Effector memory CD8-positive, alpha-beta T cell (primary cell): ENCODE results near the gene DUS1L.

ENCODE experiments used
- ATAC-seq: fragments of 150-1000 bp; cut with Tn5 transposase; replicated peaks from 2 replicates; pipeline ENCODE4 v1.10.0; 2021; ENCODE audit warnings: mild to moderate bottlenecking, moderate library complexity
- DNase-seq, 3 experiments: peaks; one replicate each; pipeline ENCODE4 v3.0.0; 2021
- H3K27ac Mint-ChIP-seq, 2 donors: one replicate each; pipeline ENCODE4 v1.8.0; 2022; ENCODE audit warnings: mild to moderate bottlenecking in 2 of 2, mixed read lengths in 2 of 2, moderate library complexity in 2 of 2
- H3K27me3 Mint-ChIP-seq, 2 donors: one replicate each; pipeline ENCODE4 v1.8.0; 2022; ENCODE audit warnings: mixed read lengths in 2 of 2
- H3K36me3 Mint-ChIP-seq: one replicate; pipeline ENCODE4 v1.8.0; 2022; ENCODE audit warnings: mild to moderate bottlenecking, moderate library complexity, mixed read lengths; ENCODE audit not compliant: insufficient read depth
- H3K4me1 Mint-ChIP-seq, 2 donors: one replicate each; pipeline ENCODE4 v1.8.0; 2022; ENCODE audit warnings: low read depth in 2 of 2, mixed read lengths in 2 of 2
- H3K4me3 Mint-ChIP-seq, 2 donors: one replicate each; pipeline ENCODE4 v1.8.0; 2022; ENCODE audit warnings: mild to moderate bottlenecking in 2 of 2, mixed read lengths in 2 of 2, moderate library complexity in 2 of 2
- H3K9me3 Mint-ChIP-seq, 2 donors: one replicate each; pipeline ENCODE4 v1.8.0; 2022; ENCODE audit warnings: mixed read lengths in 2 of 2
- total RNA-seq, 9 experiments: gene quantifications; one replicate each; lab custom pipeline; 2026; lab: John Stamatoyannopoulos, UW

DUS1L gene
- 96.6 to 251 (median 150) reads per million in 9 experiments for total RNA-seq

GRCh38 chr17:82065638-82066303 lies at the start of gene DUS1L:
DUS1L (minus strand) TSS chr17:82065804; CDS start chr17:82065059, 745 bp downstream.
- H3K4me1 Mint-ChIP-seq, result peaks cover 7 to 8% of the 10 kb centered on the region in 2 donors
- H3K36me3 Mint-ChIP-seq, result peaks cover 14% of the 10 kb centered on the region
- peak within 1 kb of the TSS; percentile 82 to 84 for H3K4me3 Mint-ChIP-seq
- no peaks in the 10 kb centered on the region for H3K9me3 Mint-ChIP-seq
- peak; percentile 89 for ATAC-seq
- peak; percentile 64 to 72 (median 72) for DNase-seq
- no peaks in the 10 kb centered on the region for H3K27me3 Mint-ChIP-seq
- H3K27ac Mint-ChIP-seq, result peak within 1 kb of the TSS; percentile 94 to 95

DNA sequence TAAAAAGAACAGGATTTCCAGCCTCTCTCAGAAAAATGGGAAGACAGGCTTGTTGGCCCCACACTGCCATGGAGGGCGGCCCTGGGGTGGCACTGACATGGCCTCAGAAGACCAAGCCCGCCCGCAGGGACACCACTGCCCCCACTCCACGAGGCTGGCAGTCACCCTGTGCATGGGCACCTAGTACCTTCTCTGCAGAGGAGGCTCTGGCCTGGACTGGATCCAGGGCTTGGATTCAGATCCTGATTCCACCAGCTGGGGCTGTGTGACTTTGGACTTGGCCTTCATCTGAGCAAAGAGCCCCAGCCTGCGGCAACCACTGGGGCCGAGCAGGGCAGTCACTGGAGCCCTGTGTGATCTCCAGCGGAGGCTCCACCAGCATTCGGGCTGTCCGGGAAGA lies 49.3 kb upstream of the DUS1L start:
- ATAC-seq, result no peak
- Mint-ChIP-seq H3K27ac (no peak overlapping the region), H3K9me3 (no peaks in the 10 kb centered on the region), H3K4me3 (no peak overlapping the region), H3K27me3 (no peaks in the 10 kb centered on the region), H3K4me1 (peaks cover 0 to 4% of the 10 kb centered on the region in 2 donors), H3K36me3 (no peaks in the 10 kb centered on the region)
- no peak for DNase-seq

DNA sequence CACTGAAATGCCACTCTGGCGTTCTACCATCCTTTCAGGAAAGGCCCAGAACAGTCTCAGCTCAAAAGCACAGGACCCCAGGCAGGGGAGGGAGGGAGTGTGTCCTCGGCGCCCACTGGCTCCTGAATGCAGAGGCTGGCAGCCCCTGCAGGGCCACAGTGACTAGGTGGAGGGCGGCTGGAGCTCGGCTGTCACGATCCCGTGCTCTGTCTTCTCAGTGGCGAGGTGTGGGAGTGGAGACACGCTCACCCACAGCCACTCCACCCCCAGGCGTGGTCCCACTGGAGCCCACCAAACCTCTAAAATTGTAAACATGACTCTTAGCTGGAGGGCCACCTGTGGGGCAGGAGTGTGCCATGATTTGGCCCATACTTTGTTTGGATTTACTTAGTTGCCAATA lies 48.8 kb upstream of the DUS1L start:
- ATAC-seq (no peak), DNase-seq (no peak)
- Mint-ChIP-seq H3K9me3 (no peaks in the 10 kb centered on the region), H3K36me3 (no peaks in the 10 kb centered on the region), H3K27ac (no peak overlapping the region), H3K4me1 (peaks cover 0 to 4% of the 10 kb centered on the region in 2 donors), H3K27me3 (no peaks in the 10 kb centered on the region), H3K4me3 (no peak overlapping the region)

DNA sequence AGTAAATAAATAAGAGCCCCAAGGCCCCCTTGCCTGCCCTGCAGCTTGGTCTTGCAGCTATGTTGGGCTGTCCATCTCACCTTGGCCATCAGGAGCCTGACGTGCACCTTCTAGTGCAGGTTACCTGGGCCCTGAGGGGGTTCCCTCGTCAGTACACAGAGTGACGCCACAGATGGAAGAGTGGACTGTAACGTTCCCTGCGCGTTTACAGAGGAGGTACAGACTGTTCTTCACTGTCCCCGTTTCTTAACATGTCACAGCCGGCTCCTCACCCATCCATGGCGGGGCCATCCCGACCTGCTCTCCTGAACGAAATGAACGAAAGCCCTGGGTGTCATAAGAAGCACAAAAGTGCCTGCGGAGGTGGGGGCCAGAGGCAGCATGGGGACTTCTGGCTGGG lies 48.3 kb upstream of the DUS1L start:
- Mint-ChIP-seq H3K36me3 (no peaks in the 10 kb centered on the region), H3K27ac (peak overlapping the region in 1 of 2 donors; percentile 63), H3K9me3 (no peaks in the 10 kb centered on the region), H3K4me1 (peaks cover 0 to 4% of the 10 kb centered on the region in 2 donors), H3K4me3 (no peak overlapping the region), H3K27me3 (no peaks in the 10 kb centered on the region)
- DNase-seq (no peak), ATAC-seq (no peak)

GRCh38 chr17:82113422-82113821 lies 47.8 kb upstream of the DUS1L start:
- Mint-ChIP-seq H3K4me1 (peaks cover 0 to 4% of the 10 kb centered on the region in 2 donors), H3K9me3 (no peaks in the 10 kb centered on the region), H3K4me3 (no peak overlapping the region), H3K27me3 (no peaks in the 10 kb centered on the region), H3K36me3 (no peaks in the 10 kb centered on the region), H3K27ac (peak overlapping the region in 1 of 2 donors; percentile 63)
- ATAC-seq (no peak), DNase-seq (no peak)

GRCh38 chr17:82112914-82113311 lies 47.3 kb upstream of the DUS1L start:
- peak overlapping the region in 1 of 2 donors; percentile 35 for H3K27ac Mint-ChIP-seq
- no peaks in the 10 kb centered on the region for H3K9me3 Mint-ChIP-seq
- no peaks in the 10 kb centered on the region for H3K4me1 Mint-ChIP-seq
- no peaks in the 10 kb centered on the region for H3K36me3 Mint-ChIP-seq
- no peaks in the 10 kb centered on the region for H3K27me3 Mint-ChIP-seq
- ATAC-seq (no peak), DNase-seq (no peak)
- no peak overlapping the region for H3K4me3 Mint-ChIP-seq

- no peaks in the 10 kb centered on the region for H3K36me3 Mint-ChIP-seq
- peak overlapping the region in 1 of 2 donors; percentile 35 for H3K27ac Mint-ChIP-seq
- H3K4me3 Mint-ChIP-seq, result no peak overlapping the region
- H3K9me3 Mint-ChIP-seq, result no peaks in the 10 kb centered on the region
- DNase-seq (no peak), ATAC-seq (no peak)
- H3K27me3 Mint-ChIP-seq, result no peaks in the 10 kb centered on the region
- no peaks in the 10 kb centered on the region for H3K4me1 Mint-ChIP-seq
Measured at GRCh38 chr17:82112181-82112913, 46.7 kb upstream of the DUS1L start.

DNA sequence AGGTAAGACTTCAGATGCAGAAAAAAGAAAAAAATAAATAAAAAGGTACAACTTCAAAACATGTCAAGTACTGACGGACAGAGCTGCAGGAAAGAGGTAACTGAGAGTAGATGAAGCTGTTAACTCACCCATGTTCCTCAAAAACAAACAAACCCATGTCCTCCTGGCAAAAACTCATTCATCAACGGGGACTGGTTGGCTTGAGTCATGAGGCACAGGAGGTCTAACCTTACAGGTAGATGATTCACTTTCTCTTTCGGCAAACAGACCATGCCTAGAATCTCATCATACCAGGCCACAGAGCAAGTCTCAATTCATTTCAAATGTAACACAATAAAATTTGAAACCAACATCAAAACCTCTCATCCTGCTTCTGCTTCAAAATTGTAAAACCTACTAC lies 44.7 kb upstream of the DUS1L start:
- Mint-ChIP-seq H3K4me1 (peaks cover 11 to 12% of the 10 kb centered on the region in 2 donors), H3K4me3 (no peak overlapping the region), H3K27me3 (no peaks in the 10 kb centered on the region), H3K9me3 (no peaks in the 10 kb centered on the region), H3K27ac (peak overlapping the region in 1 of 2 donors; percentile 31), H3K36me3 (no peaks in the 10 kb centered on the region)
- no peak for ATAC-seq
- no peak for DNase-seq

GRCh38 chr17:82108961-82109475 lies 43.4 kb upstream of the DUS1L start:
- DNase-seq (no peak), ATAC-seq (no peak)
- Mint-ChIP-seq H3K36me3 (no peaks in the 10 kb centered on the region), H3K27ac (peak overlapping the region in 1 of 2 donors; percentile 62), H3K4me3 (no peak overlapping the region), H3K9me3 (no peaks in the 10 kb centered on the region), H3K4me1 (peaks cover 13 to 15% of the 10 kb centered on the region in 2 donors), H3K27me3 (no peaks in the 10 kb centered on the region)

- H3K27ac Mint-ChIP-seq, result peak overlapping the region in 1 of 2 donors; percentile 62
- H3K4me3 Mint-ChIP-seq, result peak overlapping the region in 1 of 2 donors; percentile 18
- no peak for ATAC-seq
- no peaks in the 10 kb centered on the region for H3K9me3 Mint-ChIP-seq
- H3K4me1 Mint-ChIP-seq, result peaks cover 13 to 15% of the 10 kb centered on the region in 2 donors
- no peaks in the 10 kb centered on the region for H3K27me3 Mint-ChIP-seq
- DNase-seq, result no peak
- H3K36me3 Mint-ChIP-seq, result no peaks in the 10 kb centered on the region
Measured at GRCh38 chr17:82108496-82108945, 42.9 kb upstream of the DUS1L start.

DNA sequence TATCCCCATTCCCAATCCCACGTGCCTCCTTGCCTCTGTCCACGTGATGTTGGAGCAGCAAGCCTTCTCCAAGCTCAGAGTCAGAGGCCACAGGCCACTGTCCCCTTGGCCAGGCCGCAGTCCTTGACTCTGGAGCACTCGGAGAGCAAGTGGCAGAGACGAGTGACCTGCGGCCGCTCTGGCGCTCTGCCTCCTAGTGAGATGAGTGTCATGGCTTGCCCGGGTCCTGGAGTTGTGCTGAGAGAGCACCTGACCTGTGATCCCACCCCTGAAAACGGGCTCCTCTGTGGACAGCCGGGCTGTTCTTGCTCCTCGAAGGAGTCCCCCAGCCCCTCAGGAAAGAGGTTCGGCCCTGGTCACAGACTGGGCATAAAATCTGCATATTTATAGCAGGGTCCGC lies 42.4 kb upstream of the DUS1L start:
- peak overlapping the region in 1 of 2 donors; percentile 98 for H3K27ac Mint-ChIP-seq
- peak overlapping the region; percentile 18 to 25 for H3K4me3 Mint-ChIP-seq
- DNase-seq (no peak), ATAC-seq (no peak)
- H3K27me3 Mint-ChIP-seq, result no peaks in the 10 kb centered on the region
- H3K4me1 Mint-ChIP-seq, result peaks cover 13 to 15% of the 10 kb centered on the region in 2 donors
- no peaks in the 10 kb centered on the region for H3K9me3 Mint-ChIP-seq
- no peaks in the 10 kb centered on the region for H3K36me3 Mint-ChIP-seq

- Mint-ChIP-seq H3K36me3 (peaks cover 2% of the 10 kb centered on the region), H3K27me3 (no peaks in the 10 kb centered on the region), H3K4me3 (peak overlapping the region in 1 of 2 donors; percentile 25), H3K27ac (peak overlapping the region; percentile 97 to 98), H3K9me3 (no peaks in the 10 kb centered on the region), H3K4me1 (peaks cover 13 to 15% of the 10 kb centered on the region in 2 donors)
- ATAC-seq (no peak), DNase-seq (no peak)
Measured at GRCh38 chr17:82107341-82107860, 41.8 kb upstream of the DUS1L start.

GRCh38 chr17:82106688-82107305 lies 41.2 kb upstream of the DUS1L start:
- peaks cover 13 to 15% of the 10 kb centered on the region in 2 donors for H3K4me1 Mint-ChIP-seq
- no peaks in the 10 kb centered on the region for H3K9me3 Mint-ChIP-seq
- H3K27ac Mint-ChIP-seq, result peak overlapping the region; percentile 97 to 98
- peak overlapping the region; percentile 90 to 92 for H3K4me3 Mint-ChIP-seq
- no peaks in the 10 kb centered on the region for H3K27me3 Mint-ChIP-seq
- H3K36me3 Mint-ChIP-seq, result peaks cover 3% of the 10 kb centered on the region
- DNase-seq (no peak), ATAC-seq (no peak)
